SH-SY5Y (cell line): Measurements from ENCODE around the gene EFR3B.

Experiments
- GATA2 ChIP-seq: IDR thresholded peaks from 2 replicates; pipeline ENCODE4 v1.6.1; 2011; ENCODE audit warnings: mild to moderate bottlenecking, low read depth, low read length
- GATA3 ChIP-seq: IDR thresholded peaks from 2 replicates; pipeline ENCODE4 v1.6.1; 2011; ENCODE audit warnings: low read depth, mild to moderate bottlenecking, low read length, moderate library complexity

DNA sequence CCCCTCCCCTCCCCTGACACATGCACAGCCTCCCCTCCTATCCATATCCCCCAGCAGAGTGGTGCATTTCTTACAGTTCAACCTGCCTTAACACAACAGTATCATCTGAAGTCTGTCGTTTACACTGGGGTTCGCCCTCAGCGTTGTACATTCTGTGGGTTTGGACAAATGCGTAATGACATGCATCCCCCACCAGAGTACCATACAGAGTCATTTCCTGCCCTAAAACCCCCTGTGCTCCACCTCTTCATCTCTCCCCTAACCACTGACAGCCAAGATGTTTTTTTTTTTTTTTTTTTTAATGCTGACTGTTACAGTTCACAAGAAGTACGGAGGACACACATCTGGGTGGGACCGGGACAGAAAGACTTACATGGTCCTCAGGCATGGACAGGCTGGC lies 103.9 kb downstream of the EFR3B start:
- TF ChIP-seq GATA2 (no peak), GATA3 (no peak)
